Nephron (organoid): ENCODE data around the gene OSBPL5.

ENCODE experiments used
- H3K27ac Mint-ChIP-seq, 3 experiments: 2 replicates each; pipeline ENCODE4 v1.8.0; 2020; ENCODE audit warnings: mixed read lengths in 3 of 3, mild to moderate bottlenecking in 2 of 3, moderate library complexity in 1 of 3
- H3K27me3 Mint-ChIP-seq: 2 replicates; pipeline ENCODE4 v1.8.0; 2021; ENCODE audit warnings: low read depth, mild to moderate bottlenecking, moderate library complexity, mixed read lengths
- H3K36me3 Mint-ChIP-seq: 2 replicates; pipeline ENCODE4 v1.8.0; 2020; ENCODE audit warnings: low read depth, mixed read lengths
- H3K4me1 Mint-ChIP-seq: 2 replicates; pipeline ENCODE4 v1.8.0; 2020; ENCODE audit warnings: mixed read lengths
- H3K4me3 Mint-ChIP-seq, 3 experiments: 2 replicates each; pipeline ENCODE4 v1.8.0; 2020; ENCODE audit warnings: mild to moderate bottlenecking in 3 of 3, mixed read lengths in 3 of 3, moderate library complexity in 2 of 3
- H3K9me3 Mint-ChIP-seq: 2 replicates; pipeline ENCODE4 v1.8.0; 2020; ENCODE audit warnings: mixed read lengths
- TF ChIP-seq, protein P1 (sequence below), 3 experiments: fragments of 200-600 bp; sonication (generic); IDR thresholded peaks; one replicate each; pipeline ENCODE4 v1.5.0; 2021; ENCODE audit warnings: antibody characterized with exemption in 3 of 3; ENCODE audit not compliant: unreplicated experiment in 3 of 3

OSBPL5 gene

DNA sequence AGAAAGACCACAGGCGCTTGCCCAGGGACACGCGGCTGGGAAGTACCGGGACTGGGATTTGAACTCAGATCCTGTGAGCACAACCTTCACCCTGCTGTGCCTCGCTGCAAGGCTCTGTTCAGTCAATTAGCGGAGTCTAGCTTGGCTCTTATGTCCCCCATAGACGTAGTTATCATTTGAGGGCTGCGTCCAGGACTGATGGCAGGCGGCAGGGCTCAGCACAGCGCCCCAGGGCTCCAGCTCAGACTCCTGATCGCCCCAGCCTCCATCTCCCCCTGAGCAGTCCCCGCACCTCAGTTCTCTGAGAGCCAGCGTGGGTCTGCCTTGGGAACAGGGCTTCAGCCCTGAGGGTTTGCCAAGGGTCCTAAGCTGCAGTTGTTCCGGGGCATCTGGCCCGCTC, 33.7 kb upstream of the OSBPL5 start:
- H3K27ac Mint-ChIP-seq: no peak overlapping the region
- no peaks in the 10 kb centered on the region for H3K4me1 Mint-ChIP-seq
- no peaks in the 10 kb centered on the region for H3K36me3 Mint-ChIP-seq
- no peak overlapping the region for H3K4me3 Mint-ChIP-seq
- TF ChIP-seq, protein P1, sequence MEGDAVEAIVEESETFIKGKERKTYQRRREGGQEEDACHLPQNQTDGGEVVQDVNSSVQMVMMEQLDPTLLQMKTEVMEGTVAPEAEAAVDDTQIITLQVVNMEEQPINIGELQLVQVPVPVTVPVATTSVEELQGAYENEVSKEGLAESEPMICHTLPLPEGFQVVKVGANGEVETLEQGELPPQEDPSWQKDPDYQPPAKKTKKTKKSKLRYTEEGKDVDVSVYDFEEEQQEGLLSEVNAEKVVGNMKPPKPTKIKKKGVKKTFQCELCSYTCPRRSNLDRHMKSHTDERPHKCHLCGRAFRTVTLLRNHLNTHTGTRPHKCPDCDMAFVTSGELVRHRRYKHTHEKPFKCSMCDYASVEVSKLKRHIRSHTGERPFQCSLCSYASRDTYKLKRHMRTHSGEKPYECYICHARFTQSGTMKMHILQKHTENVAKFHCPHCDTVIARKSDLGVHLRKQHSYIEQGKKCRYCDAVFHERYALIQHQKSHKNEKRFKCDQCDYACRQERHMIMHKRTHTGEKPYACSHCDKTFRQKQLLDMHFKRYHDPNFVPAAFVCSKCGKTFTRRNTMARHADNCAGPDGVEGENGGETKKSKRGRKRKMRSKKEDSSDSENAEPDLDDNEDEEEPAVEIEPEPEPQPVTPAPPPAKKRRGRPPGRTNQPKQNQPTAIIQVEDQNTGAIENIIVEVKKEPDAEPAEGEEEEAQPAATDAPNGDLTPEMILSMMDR (IDR thresholded peaks at IDR 0.05; ENCODE audit: unreplicated experiment in 3 of 3): no peak
- H3K27me3 Mint-ChIP-seq: peaks cover 43% of the 10 kb centered on the region
- no peaks in the 10 kb centered on the region for H3K9me3 Mint-ChIP-seq

DNA sequence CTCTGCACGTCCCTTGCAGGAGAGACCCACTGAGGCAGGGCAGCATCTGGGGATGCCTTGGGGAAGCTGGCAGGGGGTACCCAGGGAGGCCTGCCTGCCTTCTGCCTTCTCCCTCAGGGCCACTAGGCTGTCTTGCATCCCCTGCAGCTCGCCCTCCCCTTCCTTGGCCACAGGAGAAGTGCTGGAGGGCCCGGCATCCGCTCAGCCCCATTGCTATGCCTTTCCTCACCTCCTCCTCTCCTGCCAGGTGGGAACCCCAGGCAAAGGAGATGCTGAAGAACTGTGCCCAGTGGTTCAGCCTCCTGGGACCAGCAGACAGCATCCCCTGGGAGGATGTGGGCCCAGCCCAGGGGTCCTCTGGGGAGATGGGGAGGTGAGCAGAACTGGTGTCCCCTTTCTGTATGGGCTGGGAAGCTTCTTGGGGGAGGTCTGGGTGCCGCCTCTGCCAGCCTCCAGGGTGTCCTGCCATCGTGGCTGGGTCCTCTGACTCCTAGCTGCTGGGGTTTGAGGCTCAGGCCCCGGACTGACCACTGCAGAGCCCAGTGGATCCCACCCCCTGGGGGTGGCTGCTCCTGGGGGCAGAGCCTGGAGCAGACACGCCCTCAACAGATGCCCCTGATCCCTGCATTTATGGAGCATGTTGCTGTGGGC, 32.9 kb upstream of the OSBPL5 start:
- Mint-ChIP-seq H3K4me1 (no peaks in the 10 kb centered on the region), H3K9me3 (no peaks in the 10 kb centered on the region), H3K36me3 (no peaks in the 10 kb centered on the region), H3K27me3 (peaks cover 35% of the 10 kb centered on the region), H3K4me3 (no peak overlapping the region), H3K27ac (no peak overlapping the region)
- TF ChIP-seq, protein P1 (IDR thresholded peaks at IDR 0.05; ENCODE audit: unreplicated experiment in 3 of 3): no peak

DNA sequence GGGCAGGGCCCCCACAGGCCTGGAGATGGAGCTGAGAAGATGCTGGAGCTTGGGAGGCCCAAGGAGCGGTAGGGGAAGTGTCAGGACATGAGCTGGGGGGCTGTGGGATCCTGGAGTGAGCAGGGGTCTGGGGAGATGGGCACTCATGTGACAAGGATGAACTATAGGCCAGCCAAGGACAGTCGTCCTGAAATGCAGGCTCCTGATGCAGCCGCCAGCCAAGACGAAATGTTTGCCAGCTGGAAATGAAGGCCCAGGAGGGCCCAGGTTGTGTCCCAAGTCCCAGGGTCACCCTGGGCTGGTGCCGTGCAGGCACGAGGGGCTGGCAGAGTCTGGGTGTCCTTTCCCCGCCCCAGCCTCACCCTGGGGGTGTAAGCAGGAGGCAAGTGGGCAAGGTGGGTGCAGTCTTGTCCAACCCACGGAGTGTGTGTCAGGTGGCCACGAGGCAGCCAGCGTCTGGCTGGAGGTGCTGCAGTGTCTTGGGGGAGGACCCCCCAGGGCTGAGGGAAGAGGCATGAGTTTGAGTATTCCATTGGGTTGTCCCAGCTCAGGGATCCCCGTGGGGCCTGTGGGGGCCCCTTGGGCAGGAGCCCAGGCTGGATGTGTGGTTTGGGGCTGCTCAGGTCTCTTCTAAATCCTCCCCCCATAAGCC, 32.1 kb upstream of the OSBPL5 start:
- H3K9me3 Mint-ChIP-seq: no peaks in the 10 kb centered on the region
- TF ChIP-seq, protein P1 (IDR thresholded peaks at IDR 0.05; ENCODE audit: unreplicated experiment in 3 of 3): no peak
- no peak overlapping the region for H3K27ac Mint-ChIP-seq
- H3K4me1 Mint-ChIP-seq: no peaks in the 10 kb centered on the region
- H3K36me3 Mint-ChIP-seq: no peaks in the 10 kb centered on the region
- peaks cover 26% of the 10 kb centered on the region for H3K27me3 Mint-ChIP-seq
- H3K4me3 Mint-ChIP-seq: no peak overlapping the region

DNA sequence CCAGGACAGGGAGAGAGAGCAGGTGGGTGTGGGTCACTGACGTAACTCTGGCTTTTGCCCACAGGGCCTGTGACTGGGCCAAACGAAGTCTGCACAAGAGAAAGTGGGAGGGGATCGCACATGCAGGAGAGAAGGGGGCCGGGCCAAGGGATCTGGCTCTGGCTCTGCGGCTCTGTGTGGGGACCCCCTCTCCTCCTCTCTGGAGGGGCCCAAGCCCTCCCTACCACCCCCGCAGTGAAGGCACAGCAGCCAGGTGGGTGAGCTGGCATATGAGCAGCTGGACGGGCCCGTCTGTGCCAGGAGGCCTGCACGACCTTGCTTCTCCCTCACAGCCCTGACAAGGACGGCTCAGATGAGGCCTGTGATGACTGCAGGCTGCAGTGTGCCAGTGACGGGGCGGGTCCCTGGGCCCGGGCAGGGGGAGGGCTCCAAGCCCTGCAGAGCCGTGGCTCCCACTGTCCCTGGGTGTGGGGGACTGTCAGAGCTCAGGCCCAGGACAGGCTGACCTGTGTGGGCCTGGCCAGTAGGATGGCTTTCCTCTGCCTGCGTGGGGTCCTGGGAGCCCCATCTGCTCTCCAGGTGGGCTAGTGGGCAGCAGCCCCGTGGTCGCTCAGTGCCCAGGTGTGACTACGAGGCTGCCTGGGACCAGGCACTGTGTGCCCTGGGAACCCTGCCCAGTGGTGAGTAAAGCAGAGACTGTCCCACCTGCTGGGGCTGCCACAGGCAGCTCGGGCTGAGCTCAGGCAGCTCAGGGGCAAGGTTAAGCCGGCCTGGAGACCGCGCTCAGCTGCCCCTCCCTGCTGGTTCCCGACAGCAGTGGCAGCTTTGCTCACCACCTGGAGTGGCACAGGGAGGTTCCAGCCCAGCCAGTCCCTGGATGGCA, 31.3 kb upstream of the OSBPL5 start:
- H3K36me3 Mint-ChIP-seq: no peaks in the 10 kb centered on the region
- TF ChIP-seq, protein P1 (IDR thresholded peaks at IDR 0.05; ENCODE audit: unreplicated experiment in 3 of 3): no peak
- H3K27ac Mint-ChIP-seq: no peak overlapping the region
- no peaks in the 10 kb centered on the region for H3K4me1 Mint-ChIP-seq
- H3K27me3 Mint-ChIP-seq: peaks cover 19% of the 10 kb centered on the region
- no peak overlapping the region for H3K4me3 Mint-ChIP-seq
- no peaks in the 10 kb centered on the region for H3K9me3 Mint-ChIP-seq

GRCh38 chr11:3195251-3196160, 30.4 kb upstream of the OSBPL5 start:
- H3K9me3 Mint-ChIP-seq: no peaks in the 10 kb centered on the region
- no peaks in the 10 kb centered on the region for H3K4me1 Mint-ChIP-seq
- H3K27me3 Mint-ChIP-seq: peaks cover 16% of the 10 kb centered on the region
- no peak overlapping the region for H3K27ac Mint-ChIP-seq
- H3K36me3 Mint-ChIP-seq: no peaks in the 10 kb centered on the region
- TF ChIP-seq, protein P1 (IDR thresholded peaks at IDR 0.05; ENCODE audit: unreplicated experiment in 3 of 3): peak; percentile 33 to 47 (median 37)
- H3K4me3 Mint-ChIP-seq: no peak overlapping the region
